Neural cell (in vitro differentiated cells): Measurements from ENCODE around the gene FYN.

Experiments used
- MXI1 ChIP-seq: fragments of 450-650 bp; conservative IDR thresholded peaks from 2 replicates; pipeline ENCODE4 v1.6.1; 2014; ENCODE audit warnings: antibody characterized with exemption, mild to moderate bottlenecking; ENCODE audit not compliant: poor library complexity, severe bottlenecking
- POLR2AphosphoS5 ChIP-seq: IDR thresholded peaks from 2 replicates; pipeline ENCODE4 v1.6.1; 2012
- RAD21 ChIP-seq: fragments of 450-650 bp; conservative IDR thresholded peaks from 2 replicates; pipeline ENCODE4 v1.6.1; 2014; ENCODE audit warnings: antibody characterized with exemption, mild to moderate bottlenecking, moderate library complexity
- TF ChIP-seq, protein P1 (sequence below): fragments of 450-650 bp; IDR thresholded peaks from 2 replicates; pipeline ENCODE4 v1.5.1; 2014; ENCODE audit warnings: antibody characterized with exemption, mild to moderate bottlenecking, moderate library complexity; ENCODE audit not compliant: poor library complexity, severe bottlenecking

DNA sequence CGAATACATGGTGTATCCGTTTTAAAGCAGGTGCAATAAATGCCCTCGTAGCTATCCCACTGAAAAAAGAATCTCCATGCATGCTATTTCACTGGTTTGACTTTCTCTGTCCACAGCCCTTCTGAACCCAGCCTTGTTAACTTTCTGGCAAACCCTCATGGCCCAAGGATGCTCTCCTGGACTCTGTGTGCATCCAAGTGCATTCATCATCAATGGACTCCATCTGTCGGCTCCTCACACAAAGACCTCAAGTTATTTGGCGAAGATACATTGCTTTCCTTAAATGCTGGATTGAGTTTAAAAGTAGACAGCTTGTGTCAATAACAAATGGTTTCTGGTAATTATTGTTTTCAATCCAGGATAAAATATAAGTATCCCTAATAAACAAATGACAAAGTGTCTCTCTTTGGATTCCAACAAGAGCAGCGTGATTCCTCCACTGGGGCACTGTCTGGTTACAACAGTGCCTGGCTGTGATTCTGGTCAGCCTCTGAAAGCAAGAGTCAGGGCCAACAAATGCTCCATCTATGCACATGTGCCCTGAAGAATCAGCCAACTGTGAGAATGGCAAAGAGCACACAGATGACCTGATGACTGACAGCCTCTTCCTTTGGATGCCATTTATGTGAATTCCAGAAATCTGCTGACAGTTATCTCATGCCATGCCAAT, 55.7 kb downstream of the FYN start:
- TF ChIP-seq, protein P1, sequence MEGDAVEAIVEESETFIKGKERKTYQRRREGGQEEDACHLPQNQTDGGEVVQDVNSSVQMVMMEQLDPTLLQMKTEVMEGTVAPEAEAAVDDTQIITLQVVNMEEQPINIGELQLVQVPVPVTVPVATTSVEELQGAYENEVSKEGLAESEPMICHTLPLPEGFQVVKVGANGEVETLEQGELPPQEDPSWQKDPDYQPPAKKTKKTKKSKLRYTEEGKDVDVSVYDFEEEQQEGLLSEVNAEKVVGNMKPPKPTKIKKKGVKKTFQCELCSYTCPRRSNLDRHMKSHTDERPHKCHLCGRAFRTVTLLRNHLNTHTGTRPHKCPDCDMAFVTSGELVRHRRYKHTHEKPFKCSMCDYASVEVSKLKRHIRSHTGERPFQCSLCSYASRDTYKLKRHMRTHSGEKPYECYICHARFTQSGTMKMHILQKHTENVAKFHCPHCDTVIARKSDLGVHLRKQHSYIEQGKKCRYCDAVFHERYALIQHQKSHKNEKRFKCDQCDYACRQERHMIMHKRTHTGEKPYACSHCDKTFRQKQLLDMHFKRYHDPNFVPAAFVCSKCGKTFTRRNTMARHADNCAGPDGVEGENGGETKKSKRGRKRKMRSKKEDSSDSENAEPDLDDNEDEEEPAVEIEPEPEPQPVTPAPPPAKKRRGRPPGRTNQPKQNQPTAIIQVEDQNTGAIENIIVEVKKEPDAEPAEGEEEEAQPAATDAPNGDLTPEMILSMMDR = no peak
- TF ChIP-seq RAD21 (no peak), MXI1 (no peak), POLR2AphosphoS5 (no peak)
